ENCODE measurements around the gene IRS1. TPM values are rescaled to one million over a fixed set of nuclear protein-coding genes. Genes with fewer than 3 reads are reported as not detected.

The IRS1 gene
- total RNA-seq, 2 experiments from 2014 or later = 6.6 to 6.9 TPM

GRCh38 chr2:226777611-226778010 is 22.0 kb downstream of the IRS1 start:
- peaks cover 14% of the 10 kb centered on the region for H3K9me3 Mint-ChIP-seq
- no peak overlapping the region for H3K4me3 Mint-ChIP-seq
- POLR2A ChIA-PET = no interaction called here
- peaks cover 28% of the 10 kb centered on the region for H3K36me3 Mint-ChIP-seq (ENCODE audit: low read depth)
- no peaks in the 10 kb centered on the region for H3K27me3 Mint-ChIP-seq
- CTCF ChIA-PET = interaction anchor here (2.1 kb wide), 1 partner anchor 12 kb away, joined by 9 read pairs; no protein-coding TSS in a partner anchor
- DNase-seq = no peak
- no peak overlapping the region for H3K27ac Mint-ChIP-seq
- H3K4me1 Mint-ChIP-seq = peaks cover 23% of the 10 kb centered on the region

- DNase-seq = no peak
- peaks cover 35% of the 10 kb centered on the region for H3K4me1 Mint-ChIP-seq
- H3K9me3 Mint-ChIP-seq = peaks cover 14% of the 10 kb centered on the region
- ChIA-PET POLR2A (no interaction called here), CTCF (no interaction called here)
- H3K27ac Mint-ChIP-seq = no peak overlapping the region
- no peak overlapping the region for H3K4me3 Mint-ChIP-seq
- no peaks in the 10 kb centered on the region for H3K27me3 Mint-ChIP-seq
- H3K36me3 Mint-ChIP-seq (ENCODE audit: low read depth) = peaks cover 30% of the 10 kb centered on the region
Measured at GRCh38 chr2:226776104-226776503, 23.5 kb downstream of the IRS1 start.

- POLR2A ChIA-PET = no interaction called here
- peaks cover 36% of the 10 kb centered on the region for H3K36me3 Mint-ChIP-seq (ENCODE audit: low read depth)
- CTCF ChIA-PET = no interaction called here
- DNase-seq = no peak
- H3K4me1 Mint-ChIP-seq = peaks cover 37% of the 10 kb centered on the region
- no peaks in the 10 kb centered on the region for H3K27me3 Mint-ChIP-seq
- peaks cover 14% of the 10 kb centered on the region for H3K9me3 Mint-ChIP-seq
- no peak overlapping the region for H3K27ac Mint-ChIP-seq
- no peak overlapping the region for H3K4me3 Mint-ChIP-seq
Measured at GRCh38 chr2:226775032-226775509, 24.5 kb downstream of the IRS1 start.

- peak overlapping the region; percentile 11 for H3K27ac Mint-ChIP-seq
- no peak for DNase-seq
- H3K36me3 Mint-ChIP-seq (ENCODE audit: low read depth) = peaks cover 36% of the 10 kb centered on the region
- peaks cover 14% of the 10 kb centered on the region for H3K9me3 Mint-ChIP-seq
- H3K4me3 Mint-ChIP-seq = no peak overlapping the region
- H3K4me1 Mint-ChIP-seq = peaks cover 33% of the 10 kb centered on the region
- no peaks in the 10 kb centered on the region for H3K27me3 Mint-ChIP-seq
- ChIA-PET POLR2A (no interaction called here), CTCF (interaction anchor here (0.7 to 2.1 kb wide), 3 partner anchors 11 to 51 kb away, joined by 3 to 10 read pairs (median 3); no protein-coding TSS in a partner anchor)
Measured at GRCh38 chr2:226773291-226773690, 26.3 kb downstream of the IRS1 start.

GRCh38 chr2:226772389-226773179 is 27.0 kb downstream of the IRS1 start:
- peak overlapping the region; percentile 56 for H3K4me3 Mint-ChIP-seq
- H3K9me3 Mint-ChIP-seq = peaks cover 14% of the 10 kb centered on the region
- DNase-seq = no peak
- ChIA-PET POLR2A (no interaction called here), CTCF (interaction anchor here (0.7 to 2.1 kb wide), 7 partner anchors 10 to 213 kb away, joined by 3 to 10 read pairs (median 3); no protein-coding TSS in a partner anchor)
- no peaks in the 10 kb centered on the region for H3K27me3 Mint-ChIP-seq
- peaks cover 33% of the 10 kb centered on the region for H3K4me1 Mint-ChIP-seq
- H3K36me3 Mint-ChIP-seq (ENCODE audit: low read depth) = peaks cover 34% of the 10 kb centered on the region
- peak overlapping the region; percentile 81 for H3K27ac Mint-ChIP-seq

- no peaks in the 10 kb centered on the region for H3K27me3 Mint-ChIP-seq
- peaks cover 17% of the 10 kb centered on the region for H3K9me3 Mint-ChIP-seq
- H3K4me1 Mint-ChIP-seq = peaks cover 33% of the 10 kb centered on the region
- peaks cover 37% of the 10 kb centered on the region for H3K36me3 Mint-ChIP-seq (ENCODE audit: low read depth)
- H3K27ac Mint-ChIP-seq = peak overlapping the region; percentile 6
- ChIA-PET CTCF (interaction anchor here (0.8 to 1.4 kb wide), 4 partner anchors 10 to 29 kb away, joined by 3 read pairs; partner anchors contain the start of gene IRS1), POLR2A (no interaction called here)
- no peak overlapping the region for H3K4me3 Mint-ChIP-seq
- DNase-seq = no peak
Measured at GRCh38 chr2:226771067-226771466, 28.6 kb downstream of the IRS1 start.

GRCh38 chr2:226767056-226767813 is 32.4 kb downstream of the IRS1 start:
- Mint-ChIP-seq H3K27me3 (no peaks in the 10 kb centered on the region), H3K4me1 (peaks cover 12% of the 10 kb centered on the region), H3K36me3 (ENCODE audit: low read depth) (peaks cover 32% of the 10 kb centered on the region), H3K4me3 (no peak overlapping the region), H3K9me3 (peaks cover 8% of the 10 kb centered on the region), H3K27ac (no peak overlapping the region)
- ChIA-PET POLR2A (no interaction called here), CTCF (no interaction called here)
- no peak for DNase-seq

- H3K27me3 Mint-ChIP-seq = no peaks in the 10 kb centered on the region
- peak overlapping the region; percentile 27 for H3K27ac Mint-ChIP-seq
- peaks cover 8% of the 10 kb centered on the region for H3K9me3 Mint-ChIP-seq
- DNase-seq = no peak
- H3K4me3 Mint-ChIP-seq = no peak overlapping the region
- peaks cover 7% of the 10 kb centered on the region for H3K4me1 Mint-ChIP-seq
- peaks cover 34% of the 10 kb centered on the region for H3K36me3 Mint-ChIP-seq (ENCODE audit: low read depth)
- ChIA-PET CTCF (no interaction called here), POLR2A (no interaction called here)
Measured at GRCh38 chr2:226766352-226767055, 33.1 kb downstream of the IRS1 start.

- CTCF ChIA-PET = interaction anchor here (0.8 to 1.8 kb wide), 2 partner anchors 9 to 53 kb away, joined by 3 to 10 read pairs; no protein-coding TSS in a partner anchor
- no peaks in the 10 kb centered on the region for H3K4me1 Mint-ChIP-seq
- H3K36me3 Mint-ChIP-seq (ENCODE audit: low read depth) = peaks cover 21% of the 10 kb centered on the region
- POLR2A ChIA-PET = no interaction called here
- no peaks in the 10 kb centered on the region for H3K27me3 Mint-ChIP-seq
- H3K27ac Mint-ChIP-seq = no peak overlapping the region
- DNase-seq = no peak
- H3K9me3 Mint-ChIP-seq = peaks cover 9% of the 10 kb centered on the region
- no peak overlapping the region for H3K4me3 Mint-ChIP-seq
Measured at GRCh38 chr2:226763320-226763719, 36.3 kb downstream of the IRS1 start.

- ChIA-PET CTCF (interaction anchor here (1.1 to 1.8 kb wide), 4 partner anchors 9 to 41 kb away, joined by 3 to 10 read pairs (median 4); no protein-coding TSS in a partner anchor), POLR2A (no interaction called here)
- peaks cover 2% of the 10 kb centered on the region for H3K4me1 Mint-ChIP-seq
- peaks cover 15% of the 10 kb centered on the region for H3K36me3 Mint-ChIP-seq (ENCODE audit: low read depth)
- H3K9me3 Mint-ChIP-seq = peaks cover 6% of the 10 kb centered on the region
- H3K27ac Mint-ChIP-seq = no peak overlapping the region
- no peaks in the 10 kb centered on the region for H3K27me3 Mint-ChIP-seq
- H3K4me3 Mint-ChIP-seq = no peak overlapping the region
- DNase-seq = no peak
Measured at GRCh38 chr2:226761195-226761583, 38.4 kb downstream of the IRS1 start.

GRCh38 chr2:226760412-226761194 is 39.0 kb downstream of the IRS1 start:
- Mint-ChIP-seq H3K27ac (no peak overlapping the region), H3K9me3 (peaks cover 6% of the 10 kb centered on the region), H3K27me3 (no peaks in the 10 kb centered on the region), H3K36me3 (ENCODE audit: low read depth) (peaks cover 15% of the 10 kb centered on the region), H3K4me3 (no peak overlapping the region), H3K4me1 (peaks cover 3% of the 10 kb centered on the region)
- no peak for DNase-seq
- CTCF ChIA-PET = interaction anchor here (1.1 to 1.3 kb wide), 2 partner anchors 10 to 42 kb away, joined by 3 to 4 read pairs; no protein-coding TSS in a partner anchor
- POLR2A ChIA-PET = no interaction called here

GRCh38 chr2:226759768-226760167 is 39.9 kb downstream of the IRS1 start:
- Mint-ChIP-seq H3K27me3 (no peaks in the 10 kb centered on the region), H3K4me1 (peaks cover 3% of the 10 kb centered on the region), H3K4me3 (no peak overlapping the region), H3K9me3 (peaks cover 6% of the 10 kb centered on the region), H3K36me3 (ENCODE audit: low read depth) (peaks cover 11% of the 10 kb centered on the region), H3K27ac (no peak overlapping the region)
- POLR2A ChIA-PET = no interaction called here
- no peak for DNase-seq
- CTCF ChIA-PET = no interaction called here
